ENCODE results near the gene IGF1. TPM values are rescaled to one million over a fixed set of nuclear protein-coding genes. Genes with fewer than 3 reads are reported as not detected.

IGF1 gene
- total and polyA plus RNA-seq, 3 donors from 2014 or later, result 16.2 to 50.9 (median 16.9) TPM

DNA sequence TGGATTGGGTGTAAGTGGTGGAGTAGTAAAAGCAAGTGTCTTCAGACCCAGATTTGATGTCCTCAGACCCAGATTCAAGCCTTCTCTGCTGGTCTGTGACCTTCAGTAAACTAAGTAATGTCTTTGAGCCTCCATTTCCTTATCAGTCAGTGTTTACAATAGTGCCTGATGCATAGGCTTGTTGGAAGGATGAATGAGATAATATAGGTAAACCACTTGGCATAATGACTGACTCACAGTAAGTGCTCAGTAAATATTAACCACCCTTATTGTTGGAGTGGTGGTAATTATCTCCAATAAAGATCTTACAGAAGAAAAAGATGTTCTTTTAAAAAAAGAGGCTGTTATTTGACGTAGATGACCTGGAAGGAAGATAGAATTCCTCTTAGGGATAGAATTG lies 86.2 kb downstream of the IGF1 start:
- H3K36me3 ChIP-seq (ENCODE audit: low read depth, missing control alignments), result no peaks in the 10 kb centered on the region
- WGBS, 2 donors, result 81 to 100% methylated on average over 1 of the region's 1 CpG

DNA sequence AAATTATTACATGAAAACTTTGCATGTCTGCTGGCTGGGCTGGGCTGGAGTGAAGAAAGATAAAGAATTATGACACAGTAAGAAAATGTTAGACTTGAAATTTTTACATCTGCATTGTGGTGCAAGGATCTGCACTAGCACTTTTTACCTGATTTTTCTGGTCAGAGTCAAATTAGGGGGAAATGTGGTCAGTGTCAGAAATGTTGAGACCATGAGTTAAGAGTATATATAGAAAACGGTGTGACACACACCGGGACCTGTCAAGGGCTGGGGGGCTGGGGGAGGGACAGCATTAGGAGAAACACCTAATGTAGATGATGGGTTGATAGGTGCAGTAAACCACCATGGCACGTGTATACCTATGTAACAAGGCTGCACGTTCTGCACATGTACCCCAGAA lies 90.3 kb downstream of the IGF1 start:
- intact Hi-C loops (cut with DNase I; ENCODE audit: low total_unique reads), result no loop called here
- TF ChIP-seq CTCF (IDR thresholded peaks at IDR 0.05), result no peak
- TF ChIP-seq POLR2A (IDR thresholded peaks at IDR 0.05), result no peak
- WGBS, 2 donors, result 95 to 97% methylated on average over 4 of the region's 4 CpGs
- Histone ChIP-seq H3K27me3 (no peaks in the 10 kb centered on the region), H3K36me3 (ENCODE audit: low read depth, missing control alignments) (no peaks in the 10 kb centered on the region), H3K4me1 (peaks cover 3% of the 10 kb centered on the region), H3K4me3 (no peak overlapping the region), H3K9me3 (no peaks in the 10 kb centered on the region), H3K27ac (no peak overlapping the region)
- no peak for DNase-seq

More for the DNA sequence above, 86.2 kb downstream of the IGF1 start:
- TF ChIP-seq POLR2A (IDR thresholded peaks at IDR 0.05) (no peak), CTCF (IDR thresholded peaks at IDR 0.05) (no peak)
- H3K27me3 ChIP-seq, result no peaks in the 10 kb centered on the region
- H3K4me1 ChIP-seq, result no peaks in the 10 kb centered on the region
- H3K4me3 ChIP-seq, result no peak overlapping the region
- no peak for DNase-seq
- intact Hi-C loops (cut with DNase I; ENCODE audit: low total_unique reads), result no loop called here
- H3K9me3 ChIP-seq, result no peaks in the 10 kb centered on the region
- H3K27ac ChIP-seq, result no peak overlapping the region

DNA sequence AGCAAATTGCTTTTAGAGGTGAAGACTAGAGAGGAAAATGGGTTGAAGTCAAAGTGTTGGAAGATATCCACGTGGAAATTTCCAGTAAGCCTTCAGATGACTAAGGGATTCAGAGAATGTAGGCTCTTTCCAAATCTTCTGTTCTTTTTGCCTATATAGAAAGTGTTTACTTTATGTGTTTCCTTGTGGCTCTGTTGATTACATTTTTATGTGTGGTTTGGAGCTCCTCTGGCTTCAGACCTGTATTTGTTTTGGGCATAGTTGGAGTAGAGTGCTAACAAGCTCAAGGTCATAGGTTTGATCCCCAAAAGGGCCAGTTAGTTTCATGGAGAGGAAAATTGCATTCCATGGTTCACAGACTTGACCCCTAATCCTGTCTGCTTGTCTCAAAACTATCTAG lies 91.9 kb downstream of the IGF1 start:
- 44 to 47% methylated on average over 1 of the region's 1 CpG for WGBS, 2 donors
- Histone ChIP-seq H3K9me3 (no peaks in the 10 kb centered on the region), H3K27me3 (no peaks in the 10 kb centered on the region), H3K4me1 (peaks cover 3% of the 10 kb centered on the region), H3K4me3 (no peak overlapping the region), H3K36me3 (ENCODE audit: low read depth, missing control alignments) (no peaks in the 10 kb centered on the region), H3K27ac (peak overlapping the region in 1 of 2 donors; percentile 20)
- intact Hi-C loops (cut with DNase I; ENCODE audit: low total_unique reads), result no loop called here
- no peak for TF ChIP-seq CTCF (IDR thresholded peaks at IDR 0.05)
- no peak for TF ChIP-seq POLR2A (IDR thresholded peaks at IDR 0.05)
- DNase-seq, result no peak

DNA sequence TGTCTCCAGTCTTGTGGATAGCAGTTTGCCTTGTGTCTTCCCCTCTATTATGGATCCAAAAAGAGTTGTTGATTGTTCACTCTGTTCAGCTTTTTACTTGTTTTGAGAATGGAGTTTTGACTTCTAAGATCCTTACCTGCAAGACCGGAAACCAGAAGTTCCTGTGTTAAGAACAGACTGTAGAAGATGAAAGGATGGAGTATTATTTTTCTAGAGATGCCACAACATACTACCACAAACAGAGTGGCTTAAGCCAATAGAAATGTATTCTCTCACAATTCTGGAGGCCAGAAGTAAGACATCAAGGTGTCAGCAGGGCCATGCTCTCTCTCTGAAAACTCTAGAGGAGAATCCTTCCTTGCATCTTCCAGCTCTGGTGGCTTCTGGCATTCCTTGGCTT lies 95.0 kb downstream of the IGF1 start:
- Histone ChIP-seq H3K27me3 (no peaks in the 10 kb centered on the region), H3K36me3 (ENCODE audit: low read depth, missing control alignments) (no peaks in the 10 kb centered on the region), H3K4me3 (no peak overlapping the region), H3K27ac (no peak overlapping the region), H3K9me3 (no peaks in the 10 kb centered on the region), H3K4me1 (peaks cover 3% of the 10 kb centered on the region)
- intact Hi-C loops (cut with DNase I; ENCODE audit: low total_unique reads), result no loop called here
- no peak for DNase-seq
- WGBS, 2 donors, result 94 to 100% methylated on average over 1 of the region's 1 CpG
- no peak for TF ChIP-seq POLR2A (IDR thresholded peaks at IDR 0.05)
- no peak for TF ChIP-seq CTCF (IDR thresholded peaks at IDR 0.05)

DNA sequence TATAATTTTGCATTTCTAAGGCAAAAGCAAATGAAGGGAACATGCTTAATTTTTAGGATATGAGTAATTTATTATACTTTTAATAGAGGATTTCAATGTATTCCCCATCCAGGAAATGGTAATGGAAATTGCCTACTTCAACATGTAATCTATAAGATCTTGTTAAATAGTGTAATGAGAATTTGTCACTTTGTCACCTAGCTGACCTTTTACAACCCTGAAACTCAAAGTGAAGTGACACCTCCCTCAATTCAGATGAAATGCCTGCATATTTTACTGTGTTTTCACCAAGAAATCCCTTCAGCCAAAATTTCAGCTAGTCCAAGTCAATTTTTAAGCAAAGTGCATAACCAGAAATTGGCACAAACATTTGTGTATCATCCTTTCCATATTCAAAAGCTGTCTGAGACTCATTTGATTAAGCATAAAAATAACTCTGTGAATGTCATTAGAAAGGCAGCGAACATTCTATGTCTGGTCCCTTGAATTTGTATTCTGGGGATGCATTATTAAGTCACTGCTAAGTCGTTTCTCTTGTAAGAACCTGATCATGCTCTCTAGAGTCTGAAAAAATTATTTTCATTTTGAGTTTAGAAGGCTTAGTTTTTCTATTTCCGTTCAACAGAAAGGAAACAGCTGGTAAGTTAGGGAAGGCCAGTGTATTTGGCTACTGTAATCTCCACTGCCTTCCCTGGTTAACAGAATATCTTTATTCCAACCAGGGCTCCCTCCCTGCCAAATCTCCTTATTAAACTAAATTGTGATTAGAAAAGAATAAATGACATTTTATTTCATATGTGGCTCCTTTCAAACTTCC lies 100.8 kb downstream of the IGF1 start:
- 48 to 51% methylated on average over 3 of the region's 3 CpGs for WGBS, 2 donors
- intact Hi-C loops (cut with DNase I; ENCODE audit: low total_unique reads), result no loop called here
- Histone ChIP-seq H3K27ac (no peak overlapping the region), H3K36me3 (ENCODE audit: low read depth, missing control alignments) (no peaks in the 10 kb centered on the region), H3K4me3 (no peak overlapping the region), H3K27me3 (no peaks in the 10 kb centered on the region), H3K9me3 (no peaks in the 10 kb centered on the region), H3K4me1 (no peaks in the 10 kb centered on the region)
- TF ChIP-seq CTCF (IDR thresholded peaks at IDR 0.05), result no peak
- no peak for TF ChIP-seq POLR2A (IDR thresholded peaks at IDR 0.05)
- no peak for DNase-seq

Data from testis (tissue), 3 donors.